ENCODE data around the gene MGAT4A. TPM values are rescaled to one million over a fixed set of nuclear protein-coding genes. Genes with fewer than 3 reads are reported as not detected.

Gene MGAT4A
- total and polyA plus RNA-seq, 2 of the 13 experiments (the other 11 are each of a cell fraction or from before 2014, with no cell fraction given) = 47.2 to 90.9 TPM

GRCh38 chr2:98623657-98624056, 107.3 kb downstream of the MGAT4A start:
- ChIA-PET CTCF (ENCODE audit: low intra/inter-chr PET ratio, low total read pairs) (no interaction called here), POLR2A (no interaction called here)
- no TSS peak for BruUV-seq (replicated peaks)
- peaks cover 10 to 39% of the 10 kb centered on the region in 2 experiments for H3K36me3 ChIP-seq (replicated peaks in 1 of 2; ENCODE audit: control insufficient read depth in 1 of 2, insufficient read depth in 2 of 2, low read length in 2 of 2)
- no peak overlapping the region for H2AFZ ChIP-seq (ENCODE audit: low read length)
- FAIRE-seq (no peak), DNase-seq (ENCODE audit: low spot score) (no peak), ATAC-seq (peak; percentile 40; the same call in 1 of the 3 replicates)
- no peak overlapping the region for H3K9ac ChIP-seq (ENCODE audit: insufficient read depth, low read depth, low read length)
- H3K27ac ChIP-seq (ENCODE audit: extremely low read length, insufficient read depth, low read length) = no peak overlapping the region
- no peaks in the 10 kb centered on the region for H3K27me3 ChIP-seq (ENCODE audit: control insufficient read depth in 1 of 2, insufficient read depth in 2 of 2, low read length in 2 of 2)
- no peaks in the 10 kb centered on the region for H3K4me1 ChIP-seq (ENCODE audit: insufficient read depth, low read length)
- no peak overlapping the region for H3K4me3 ChIP-seq (replicated peaks in 1 of 3; ENCODE audit: insufficient read depth in 1 of 3, low read depth in 2 of 3, low read length in 3 of 3)
- 90% methylated on average over 5 of the region's 5 CpGs for WGBS (ENCODE audit: low lambda C conversion rate)
- H3K79me2 ChIP-seq (ENCODE audit: insufficient read depth, low read length) = no peaks in the 10 kb centered on the region
- TF ChIP-seq RBFOX2 (IDR thresholded peaks at IDR 0.05; ENCODE audit: low read depth, low read length) (no peak), ZNF510 (CRISPR knock-in tag; IDR thresholded peaks at IDR 0.05; ENCODE audit: low read depth) (no peak), ZNF282 (IDR thresholded peaks at IDR 0.05; ENCODE audit: partially characterized antibody) (no peak), ADNP (CRISPR knock-in tag; IDR thresholded peaks at IDR 0.05) (no peak), SP4 (CRISPR knock-in tag; IDR thresholded peaks at IDR 0.05) (no peak), YEATS2 (CRISPR knock-in tag; IDR thresholded peaks at IDR 0.05; ENCODE audit: borderline replicate concordance) (no peak), ZNF234 (CRISPR knock-in tag; conservative IDR thresholded peaks at IDR 0.05) (no peak), STAT5B (CRISPR knock-in tag; IDR thresholded peaks at IDR 0.05) (no peak), MED1 (CRISPR knock-in tag; IDR thresholded peaks at IDR 0.05) (no peak), HNRNPLL (IDR thresholded peaks at IDR 0.05; ENCODE audit: low read depth, low read length, poor library complexity, severe bottlenecking) (no peak), TFAP4 (IDR thresholded peaks at IDR 0.05; ENCODE audit: borderline replicate concordance, low read depth) (no peak), SMARCE1 (IDR thresholded peaks at IDR 0.05; ENCODE audit: borderline replicate concordance) (no peak), NAIF1 (CRISPR knock-in tag; IDR thresholded peaks at IDR 0.05; ENCODE audit: borderline replicate concordance) (no peak), ARNT2 (CRISPR knock-in tag; IDR thresholded peaks at IDR 0.05; ENCODE audit: low read depth) (no peak), ZNF101 (CRISPR knock-in tag; IDR thresholded peaks at IDR 0.05; ENCODE audit: borderline replicate concordance, low read depth) (no peak), XRCC5 (optimal IDR thresholded peaks at IDR 0.05; ENCODE audit: low read length) (no peak), ZNF230 (CRISPR knock-in tag; IDR thresholded peaks at IDR 0.05) (no peak), GMEB1 (CRISPR knock-in tag; IDR thresholded peaks at IDR 0.05; ENCODE audit: borderline replicate concordance) (no peak)
- no peaks in the 10 kb centered on the region for H3K9me3 ChIP-seq (ENCODE audit: low read length)
- in situ Hi-C loops (cut with HindIII; ENCODE audit: extremely low pct_ligation_motif_present, low pct_unique_long_range_greater_than_20kb) = no loop called here
- intact Hi-C loops (cut with micrococcal nuclease; ENCODE audit: unreplicated experiment) = no loop called here
- H4K20me1 ChIP-seq (ENCODE audit: insufficient read depth, low read length) = no peaks in the 10 kb centered on the region
- H3K4me2 ChIP-seq (ENCODE audit: low read depth, low read length) = no peak overlapping the region
